C1 segment of cervical spinal cord (tissue), 14 donors: ENCODE measurements around the gene TAS1R1.
A peak's percentile ranks its signal among the peaks of the same experiment; 100 is the strongest.

ENCODE experiments used
- DNase-seq, 14 donors: peaks; one replicate each; lab custom pipeline; 2025; lab: John Stamatoyannopoulos, UW

The TAS1R1 gene

GRCh38 chr1:6602669-6603237 is 47.6 kb downstream of the TAS1R1 start, which contains the start of gene KLHL21:
Gene KLHL21, minus strand, starts transcription at chr1:6602869. Its CDS starts 52 bp downstream, at chr1:6602817.
- DNase-seq: peak in 12 of 14 donors; percentile 66 to 95 (median 90)

GRCh38 chr1:6603238-6603914 is 48.3 kb downstream of the TAS1R1 start:
- peak in 10 of 14 donors; percentile 66 to 95 (median 89) for DNase-seq

GRCh38 chr1:6603915-6604558 is 48.9 kb downstream of the TAS1R1 start:
- DNase-seq: peak in 11 of 14 donors; percentile 48 to 79 (median 68)

GRCh38 chr1:6612641-6613360 is 57.7 kb downstream of the TAS1R1 start:
- DNase-seq: peak in 5 of 14 donors; percentile 54 to 84 (median 80)

GRCh38 chr1:6613361-6614018 is 58.4 kb downstream of the TAS1R1 start, which contains the start of gene PHF13:
Gene PHF13, plus strand, starts transcription at chr1:6613731. Its CDS starts 336 bp downstream, at chr1:6614067.
- peak; percentile 96 to 100 (median 99) for DNase-seq

- DNase-seq: peak in 4 of 14 donors; percentile 22 to 67 (median 58)
Observed at GRCh38 chr1:6614019-6614928, 59.2 kb downstream of the TAS1R1 start.

GRCh38 chr1:6614929-6615785 is 60.0 kb downstream of the TAS1R1 start:
- peak in 2 of 14 donors; percentile 48 to 50 for DNase-seq

- no peak for DNase-seq
Observed at GRCh38 chr1:6619045-6619444, 63.9 kb downstream of the TAS1R1 start.

GRCh38 chr1:6621429-6622391 is 66.6 kb downstream of the TAS1R1 start:
- no peak for DNase-seq

GRCh38 chr1:6622396-6623152 is 67.5 kb downstream of the TAS1R1 start:
- no peak for DNase-seq

GRCh38 chr1:6623269-6623965 is 68.3 kb downstream of the TAS1R1 start:
- DNase-seq: no peak

GRCh38 chr1:6624710-6625583 is 69.8 kb downstream of the TAS1R1 start, which contains the start of gene THAP3:
Gene THAP3, plus strand, starts transcription at chr1:6624868. Its CDS starts 351 bp downstream, at chr1:6625219.
- DNase-seq: peak in 13 of 14 donors; percentile 35 to 87 (median 77)

GRCh38 chr1:6625584-6626149 is 70.6 kb downstream of the TAS1R1 start:
- peak in 2 of 14 donors; percentile 42 to 49 for DNase-seq

GRCh38 chr1:6627031-6627430 is 71.9 kb downstream of the TAS1R1 start:
- no peak for DNase-seq
